ENCODE measurements around the gene MTF1.
"Not testable (repeated sequence)": the region's sequence is repeated elsewhere in the genome, so short reads cannot be mapped to it uniquely, and the experiment has no call there.

Gene MTF1

GRCh38 chr1:37782491-37782890, 76.9 kb downstream of the MTF1 start:
- no peak for DNase-seq

- no peak for DNase-seq
Observed at GRCh38 chr1:37778654-37779053, 80.7 kb downstream of the MTF1 start.

GRCh38 chr1:37776946-37777516, 82.4 kb downstream of the MTF1 start:
- DNase-seq, result no peak

DNA sequence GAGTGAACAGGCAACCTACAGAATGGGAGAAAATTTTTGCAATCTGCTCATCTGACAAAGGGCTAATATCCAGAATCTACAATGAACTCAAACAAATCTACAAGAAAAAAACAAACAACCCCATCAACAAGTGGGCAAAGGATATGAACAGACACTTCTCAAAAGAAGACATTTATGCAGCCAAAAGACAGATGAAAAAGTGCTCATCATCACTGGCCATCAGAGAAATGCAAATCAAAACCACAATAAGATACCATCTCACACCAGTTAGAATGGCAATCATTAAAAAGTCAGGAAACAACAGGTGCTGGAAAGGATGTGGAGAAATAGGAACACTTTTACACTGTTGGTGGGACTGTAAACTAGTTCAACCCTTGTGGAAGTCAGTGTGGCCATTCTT, 88.0 kb downstream of the MTF1 start:
- DNase-seq, result not testable (repeated sequence)

GRCh38 chr1:37767488-37767887, 91.9 kb downstream of the MTF1 start:
- no peak for DNase-seq

DNA sequence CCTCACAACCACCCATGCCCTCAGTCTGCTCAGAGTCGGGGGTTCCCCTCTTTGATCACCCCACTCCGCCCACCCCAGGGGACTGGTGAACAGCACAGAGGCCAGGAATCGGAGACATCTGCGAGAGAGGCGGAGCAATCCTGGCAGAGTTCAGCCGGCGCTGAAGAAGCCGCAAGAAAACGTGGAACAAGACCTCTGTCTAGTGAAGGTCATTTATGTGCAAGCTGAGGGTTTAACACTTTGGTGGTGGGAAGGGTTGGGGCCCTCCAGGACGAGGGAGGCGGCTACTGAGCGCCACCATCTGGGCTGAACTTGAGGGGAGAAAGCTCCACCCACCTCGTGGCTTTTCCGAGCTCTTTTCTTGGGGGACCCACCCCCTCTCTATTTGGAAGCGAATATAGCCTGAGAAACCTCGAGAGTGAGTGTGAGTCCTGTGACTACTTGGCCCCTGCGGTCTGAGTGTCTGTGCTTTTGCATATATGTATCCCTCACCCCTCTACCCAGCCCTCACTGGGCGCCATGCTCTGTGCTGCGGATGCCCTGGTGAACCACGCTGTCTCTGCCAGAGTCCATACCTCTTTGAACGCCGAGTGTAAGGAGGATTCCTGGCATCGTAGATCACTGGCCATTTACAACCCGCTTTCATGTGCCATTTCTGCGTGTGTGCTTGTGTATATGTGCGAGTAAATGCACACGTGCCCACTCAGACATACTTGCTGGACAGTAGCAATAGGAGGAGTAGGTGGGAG, 93.3 kb downstream of the MTF1 start:
- DNase-seq, result peak; percentile 20

DNA sequence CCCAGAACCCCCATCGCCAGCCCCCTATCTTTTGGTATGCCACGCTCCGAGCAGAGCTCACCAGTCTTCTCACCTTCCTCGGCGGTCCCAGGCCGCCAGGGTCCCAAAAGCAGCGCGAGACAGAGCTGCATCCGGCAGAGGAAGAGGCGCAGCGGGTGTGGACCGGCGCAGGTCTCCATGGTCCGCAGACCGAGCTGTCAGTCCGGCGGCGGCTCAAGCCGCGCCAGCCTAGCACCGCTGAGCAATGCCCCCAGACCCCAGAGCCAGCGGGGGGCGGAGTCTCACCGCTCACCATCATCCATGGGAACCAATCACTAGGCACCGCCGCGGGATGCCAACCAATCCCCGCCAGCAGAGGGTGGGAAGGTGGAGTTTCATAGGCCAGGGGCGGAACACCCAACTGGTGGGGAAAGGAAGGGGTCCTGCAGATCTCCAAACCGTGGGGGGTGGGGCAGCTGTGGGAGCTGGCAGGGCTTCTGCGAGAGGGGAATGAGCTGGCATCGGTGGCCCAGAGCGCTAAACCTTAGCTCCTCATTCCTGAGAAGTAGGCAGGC, 94.4 kb downstream of the MTF1 start, which contains the start of gene EPHA10:
Gene EPHA10 (minus strand): TSS at position 233 of the 554 bp plus-strand sequence. CDS start 54 bp downstream, at position 179.
- peak; percentile 80 for DNase-seq

DNA sequence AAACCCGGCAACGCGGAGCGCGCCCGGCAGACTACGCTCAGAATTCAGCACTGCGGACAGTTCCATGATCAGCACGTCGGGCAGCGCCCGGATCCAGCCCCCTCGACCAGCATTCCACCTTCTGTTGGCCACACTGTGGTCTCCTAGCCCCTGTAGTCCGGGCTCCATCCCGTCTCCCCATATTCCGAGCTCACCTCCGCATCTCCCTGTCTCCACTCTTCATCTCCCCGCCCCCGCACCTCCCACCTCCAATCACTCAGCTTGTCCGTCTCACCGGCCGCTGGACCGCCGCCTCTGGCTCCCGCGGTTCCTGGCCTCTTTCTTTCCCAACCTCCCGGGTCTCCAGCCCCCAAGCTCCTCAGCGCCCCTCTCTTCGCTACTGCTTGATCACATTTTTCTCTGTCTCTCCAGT, 95.0 kb downstream of the MTF1 start:
- DNase-seq, result no peak

- no peak for DNase-seq
Observed at GRCh38 chr1:37763791-37764413, 95.5 kb downstream of the MTF1 start.

DNA sequence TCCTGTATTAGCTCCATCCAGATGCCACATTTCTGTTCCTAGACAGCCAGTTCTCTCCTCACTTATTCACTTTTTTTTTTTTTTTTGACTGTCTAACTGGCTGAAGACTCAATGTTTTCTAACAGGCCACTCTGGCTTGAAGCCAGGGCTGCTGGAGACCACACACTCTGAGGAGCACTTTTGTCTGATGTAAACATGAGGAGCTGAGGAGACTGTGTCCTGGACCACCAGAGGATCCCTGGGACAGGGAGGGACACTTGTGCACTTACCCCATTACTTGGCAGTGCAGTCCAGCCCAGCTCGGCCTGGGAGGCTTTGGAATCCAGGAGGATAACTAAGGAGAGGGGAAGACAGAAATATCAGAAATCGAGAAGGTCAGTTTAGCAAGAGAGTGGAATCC, 96.9 kb downstream of the MTF1 start:
- no peak for DNase-seq

DNA sequence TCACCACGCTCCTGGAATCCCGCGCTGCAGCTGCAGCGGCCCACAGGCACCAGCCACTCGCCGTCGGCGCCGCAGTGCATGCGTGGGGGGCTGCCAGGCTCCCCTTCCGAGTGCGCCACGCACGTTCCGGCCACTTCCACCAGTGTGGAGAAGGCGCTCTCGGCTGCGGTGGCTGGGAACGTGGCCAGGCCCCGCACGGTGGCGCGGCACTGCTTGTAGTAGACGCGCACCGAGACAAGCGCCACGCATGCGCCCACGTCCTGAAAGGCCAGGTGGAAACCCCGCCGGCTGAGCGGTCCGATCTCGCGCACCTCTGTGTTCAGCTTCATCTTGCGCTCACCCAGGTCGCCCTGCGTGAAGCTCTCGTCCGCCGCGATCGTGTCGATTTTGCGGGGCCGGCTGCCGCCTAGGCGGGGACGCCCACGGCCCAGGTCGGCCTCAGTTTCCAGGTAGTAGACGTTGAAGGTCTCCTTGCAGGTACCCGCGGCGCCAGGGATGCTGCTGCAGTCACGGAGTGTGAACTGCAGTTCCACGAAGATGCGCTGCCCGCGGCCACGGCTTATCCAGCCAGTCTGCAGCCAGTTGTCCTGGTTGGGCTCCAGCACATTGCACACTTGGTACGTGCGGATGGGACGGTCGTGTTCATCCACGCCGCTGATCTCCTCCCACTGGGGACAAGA, 97.8 kb downstream of the MTF1 start:
- DNase-seq, result no peak
